Muscle of leg (tissue), 11 donors: ENCODE measurements around the gene XPO1. TPM values are rescaled to one million over a fixed set of nuclear protein-coding genes. Genes with fewer than 3 reads are reported as not detected.
A peak's percentile ranks its signal among the peaks of the same experiment; 100 is the strongest.

ENCODE experiments used
- DNase-seq: peaks from one replicate; pipeline ENCODE4 v3.0.0; 2013
- H3K27ac ChIP-seq: one replicate; pipeline ENCODE4 v1.5.1; 2013; ENCODE audit warnings: mild to moderate bottlenecking, low read length, control low read depth
- H3K27me3 ChIP-seq: one replicate; pipeline ENCODE4 v1.6.1; 2013; ENCODE audit warnings: low read length; ENCODE audit not compliant: control insufficient read depth, insufficient read depth
- H3K36me3 ChIP-seq: one replicate; pipeline ENCODE4 v1.6.1; 2013; ENCODE audit warnings: low read length; ENCODE audit not compliant: control insufficient read depth, insufficient read depth
- H3K4me1 ChIP-seq: one replicate; pipeline ENCODE4 v1.6.1; 2013; ENCODE audit warnings: low read length; ENCODE audit not compliant: control insufficient read depth, insufficient read depth
- H3K4me3 ChIP-seq: one replicate; pipeline ENCODE4 v1.5.1; 2013; ENCODE audit warnings: low read length, control low read depth
- H3K9me3 ChIP-seq: replicated peaks from 2 replicates; pipeline ENCODE4 v1.6.1; 2013; ENCODE audit warnings: low read depth, low read length; ENCODE audit not compliant: control insufficient read depth
- WGBS: methylation state at CpG from one replicate; pipeline ENCODE4 v1.1.5; 2013; ENCODE audit warnings: missing lambda C conversion rate; ENCODE audit not compliant: insufficient coverage; 5-methylcytosine and 5-hydroxymethylcytosine counted together
- polyA plus RNA-seq, 8 donors: library from polyadenylated mRNA; unstranded; fragments of 120-200 nt; gene quantifications; one replicate each; pipeline versions ENCODE4 v1.2.1 to v1.2.3, GENCODE V29; 2013; ENCODE audit warnings: inconsistent platforms in 1 of 8, low replicate concordance in 1 of 8; ENCODE audit not compliant: insufficient read length in 8 of 8, insufficient read depth in 1 of 8
- total RNA-seq: library from RNA; stranded (reverse); fragments of 120-200 nt; gene quantifications from one replicate; pipeline ENCODE4 v1.2.4, GENCODE V29; 2013

XPO1 gene
- total and polyA plus RNA-seq, 9 donors: 122 to 183 (median 132) TPM

- no peaks in the 10 kb centered on the region for H3K9me3 ChIP-seq
- peaks cover 6% of the 10 kb centered on the region for H3K4me1 ChIP-seq
- peaks cover 2% of the 10 kb centered on the region for H3K36me3 ChIP-seq
- WGBS: 0% methylated on average over 31 of the region's 52 CpGs
- no peaks in the 10 kb centered on the region for H3K27me3 ChIP-seq
- H3K27ac ChIP-seq: peak overlapping the region; percentile 99
- peak overlapping the region; percentile 58 for H3K4me3 ChIP-seq
- DNase-seq: peak; percentile 72
Observed at GRCh38 chr2:61537277-61537949, 743 bp downstream of the XPO1 start.

GRCh38 chr2:61536572-61537276 lies 1.4 kb downstream of the XPO1 start:
- peak overlapping the region; percentile 99 for H3K27ac ChIP-seq
- no peaks in the 10 kb centered on the region for H3K9me3 ChIP-seq
- no peaks in the 10 kb centered on the region for H3K27me3 ChIP-seq
- H3K4me3 ChIP-seq: peak overlapping the region; percentile 58
- 0% methylated on average over 20 of the region's 26 CpGs for WGBS
- H3K4me1 ChIP-seq: peaks cover 6% of the 10 kb centered on the region
- DNase-seq: peak; percentile 96
- peaks cover 3% of the 10 kb centered on the region for H3K36me3 ChIP-seq

- peaks cover 6% of the 10 kb centered on the region for H3K4me1 ChIP-seq
- H3K27me3 ChIP-seq: no peaks in the 10 kb centered on the region
- peak overlapping the region; percentile 58 for H3K4me3 ChIP-seq
- peak overlapping the region; percentile 99 for H3K27ac ChIP-seq
- no peaks in the 10 kb centered on the region for H3K9me3 ChIP-seq
- DNase-seq: peak; percentile 64
- 0% methylated on average over 6 of the region's 9 CpGs for WGBS
- H3K36me3 ChIP-seq: peaks cover 5% of the 10 kb centered on the region
Observed at GRCh38 chr2:61536180-61536571, 2.0 kb downstream of the XPO1 start.

- peaks cover 5% of the 10 kb centered on the region for H3K36me3 ChIP-seq
- peak overlapping the region; percentile 99 for H3K27ac ChIP-seq
- peak overlapping the region; percentile 58 for H3K4me3 ChIP-seq
- no peaks in the 10 kb centered on the region for H3K9me3 ChIP-seq
- no peak for DNase-seq
- no CpG with 5 or more reads among the region's 5 CpGs for WGBS
- peaks cover 6% of the 10 kb centered on the region for H3K4me1 ChIP-seq
- H3K27me3 ChIP-seq: no peaks in the 10 kb centered on the region
Observed at GRCh38 chr2:61535449-61535848, 2.7 kb downstream of the XPO1 start.

GRCh38 chr2:61534926-61535325 lies 3.2 kb downstream of the XPO1 start:
- peaks cover 5% of the 10 kb centered on the region for H3K36me3 ChIP-seq
- no peak overlapping the region for H3K4me3 ChIP-seq
- H3K27me3 ChIP-seq: no peaks in the 10 kb centered on the region
- WGBS: 40% methylated on average over 1 of the region's 2 CpGs
- H3K27ac ChIP-seq: peak overlapping the region; percentile 99
- peaks cover 6% of the 10 kb centered on the region for H3K4me1 ChIP-seq
- peak; percentile 35 for DNase-seq
- H3K9me3 ChIP-seq: no peaks in the 10 kb centered on the region

GRCh38 chr2:61530749-61531148 lies 7.4 kb downstream of the XPO1 start:
- Histone ChIP-seq H3K4me1 (no peaks in the 10 kb centered on the region), H3K36me3 (peaks cover 20% of the 10 kb centered on the region), H3K27me3 (no peaks in the 10 kb centered on the region), H3K4me3 (no peak overlapping the region), H3K27ac (no peak overlapping the region), H3K9me3 (no peaks in the 10 kb centered on the region)
- WGBS: no CpG with 5 or more reads among the region's 2 CpGs
- DNase-seq: no peak

GRCh38 chr2:61529944-61530735 lies 8.0 kb downstream of the XPO1 start:
- Histone ChIP-seq H3K27me3 (no peaks in the 10 kb centered on the region), H3K27ac (no peak overlapping the region), H3K4me1 (no peaks in the 10 kb centered on the region), H3K4me3 (no peak overlapping the region), H3K36me3 (peaks cover 20% of the 10 kb centered on the region), H3K9me3 (no peaks in the 10 kb centered on the region)
- peak; percentile 34 for DNase-seq
- no CpG with 5 or more reads among the region's 3 CpGs for WGBS

GRCh38 chr2:61520261-61520660 lies 17.9 kb downstream of the XPO1 start:
- no peaks in the 10 kb centered on the region for H3K4me1 ChIP-seq
- peaks cover 41% of the 10 kb centered on the region for H3K36me3 ChIP-seq
- WGBS: no CpG with 5 or more reads among the region's 3 CpGs

GRCh38 chr2:61512768-61513398 lies 25.3 kb downstream of the XPO1 start:
- peaks cover 52% of the 10 kb centered on the region for H3K36me3 ChIP-seq

More at GRCh38 chr2:61520261-61520660, 17.9 kb downstream of the XPO1 start:
- H3K27ac ChIP-seq: no peak overlapping the region
- no peaks in the 10 kb centered on the region for H3K9me3 ChIP-seq
- no peaks in the 10 kb centered on the region for H3K27me3 ChIP-seq
- no peak for DNase-seq
- no peak overlapping the region for H3K4me3 ChIP-seq

More at GRCh38 chr2:61512768-61513398, 25.3 kb downstream of the XPO1 start:
- DNase-seq: no peak
- Histone ChIP-seq H3K27ac (no peak overlapping the region), H3K9me3 (no peaks in the 10 kb centered on the region), H3K4me3 (no peak overlapping the region), H3K27me3 (no peaks in the 10 kb centered on the region), H3K4me1 (no peaks in the 10 kb centered on the region)
- WGBS: 87% methylated on average over 5 of the region's 12 CpGs
